ENCODE results near the gene NAT10. TPM values are rescaled to one million over a fixed set of nuclear protein-coding genes. Genes with fewer than 3 reads are reported as not detected.
A peak's percentile ranks its signal among the peaks of the same experiment; 100 is the strongest.

The NAT10 gene
- total RNA-seq, 1 donor from 2014 or later, result 15.7 TPM

DNA sequence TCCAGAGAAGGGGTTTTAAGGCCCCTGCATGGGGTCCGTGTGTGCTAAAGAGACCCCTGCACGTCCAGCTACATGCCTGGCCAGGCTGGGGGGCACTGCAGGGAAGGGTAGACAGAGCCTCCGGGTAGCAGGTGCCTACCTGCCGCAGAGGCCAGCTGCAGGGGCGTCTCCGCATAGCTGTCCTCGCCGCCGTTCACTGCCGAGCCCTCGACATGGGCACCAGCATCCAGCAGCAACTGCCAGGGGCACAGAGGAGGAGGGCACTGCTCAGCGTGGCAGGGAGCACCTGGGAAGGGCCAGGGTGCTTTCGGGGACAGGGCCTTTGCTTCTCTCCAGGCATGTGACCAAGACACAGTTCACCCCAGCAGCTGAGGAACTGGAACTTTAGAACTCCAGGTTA, 59.7 kb downstream of the NAT10 start:
- Histone ChIP-seq H3K4me3 (ENCODE audit: low read length in 3 of 3) (no peak overlapping the region), H3K9ac (ENCODE audit: low read depth in 1 of 3, low read length in 3 of 3) (no peak overlapping the region), H3K36me3 (ENCODE audit: control insufficient read depth in 3 of 3, insufficient read depth in 3 of 3, low read length in 3 of 3) (peaks cover 9 to 30% (median 23%) of the 10 kb centered on the region in 3 donors), H3K27ac (ENCODE audit: low read depth, low read length) (no peak overlapping the region), H3K27me3 (ENCODE audit: control insufficient read depth in 3 of 3, insufficient read depth in 3 of 3, low read length in 3 of 3) (no peaks in the 10 kb centered on the region), H3K4me1 (ENCODE audit: control insufficient read depth in 3 of 3, insufficient read depth in 3 of 3, low read length in 3 of 3) (peaks cover 0 to 8% (median 0%) of the 10 kb centered on the region in 3 donors), H3K9me3 (ENCODE audit: control insufficient read depth in 3 of 3, low read length in 3 of 3) (no peaks in the 10 kb centered on the region)

DNA sequence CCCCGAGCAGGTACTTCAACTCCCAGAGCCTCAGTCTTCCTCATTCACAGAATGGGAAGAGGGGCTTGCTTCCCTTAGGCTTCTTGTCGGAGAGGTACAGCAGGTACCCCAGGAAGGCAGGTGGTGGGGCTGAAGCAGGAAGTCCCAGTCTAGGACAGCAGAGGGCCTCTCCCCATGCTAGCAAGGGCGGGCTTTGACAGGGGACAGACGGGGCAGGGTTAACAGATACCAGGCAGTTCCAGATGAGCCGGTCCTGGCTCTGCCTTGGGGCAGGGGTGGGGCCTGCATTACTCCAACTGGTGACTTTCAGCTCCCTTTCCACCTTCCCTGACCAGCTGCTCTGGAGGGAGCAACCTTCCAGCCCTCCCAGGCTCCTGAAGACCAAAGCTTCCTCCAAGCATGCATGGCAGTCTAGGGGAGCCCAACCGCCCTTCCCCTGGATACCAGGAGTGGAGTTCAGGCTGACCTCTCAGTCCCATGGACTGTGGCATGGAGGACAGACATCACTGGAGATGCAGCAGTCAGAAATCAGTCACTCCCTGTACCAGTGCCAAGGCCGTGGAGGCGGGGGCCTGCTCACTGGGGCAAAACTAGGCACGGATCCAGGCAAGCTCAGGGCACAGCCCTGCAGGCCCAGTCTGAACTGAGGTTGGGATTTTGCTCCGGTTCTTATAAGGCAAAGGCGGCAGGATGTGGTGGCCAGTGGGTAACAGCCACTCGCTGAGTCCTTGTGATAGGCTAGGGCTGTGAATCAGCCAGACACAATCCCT, 60.5 kb downstream of the NAT10 start:
- peaks cover 13 to 34% (median 27%) of the 10 kb centered on the region in 3 donors for H3K36me3 ChIP-seq (ENCODE audit: control insufficient read depth in 3 of 3, insufficient read depth in 3 of 3, low read length in 3 of 3)

DNA sequence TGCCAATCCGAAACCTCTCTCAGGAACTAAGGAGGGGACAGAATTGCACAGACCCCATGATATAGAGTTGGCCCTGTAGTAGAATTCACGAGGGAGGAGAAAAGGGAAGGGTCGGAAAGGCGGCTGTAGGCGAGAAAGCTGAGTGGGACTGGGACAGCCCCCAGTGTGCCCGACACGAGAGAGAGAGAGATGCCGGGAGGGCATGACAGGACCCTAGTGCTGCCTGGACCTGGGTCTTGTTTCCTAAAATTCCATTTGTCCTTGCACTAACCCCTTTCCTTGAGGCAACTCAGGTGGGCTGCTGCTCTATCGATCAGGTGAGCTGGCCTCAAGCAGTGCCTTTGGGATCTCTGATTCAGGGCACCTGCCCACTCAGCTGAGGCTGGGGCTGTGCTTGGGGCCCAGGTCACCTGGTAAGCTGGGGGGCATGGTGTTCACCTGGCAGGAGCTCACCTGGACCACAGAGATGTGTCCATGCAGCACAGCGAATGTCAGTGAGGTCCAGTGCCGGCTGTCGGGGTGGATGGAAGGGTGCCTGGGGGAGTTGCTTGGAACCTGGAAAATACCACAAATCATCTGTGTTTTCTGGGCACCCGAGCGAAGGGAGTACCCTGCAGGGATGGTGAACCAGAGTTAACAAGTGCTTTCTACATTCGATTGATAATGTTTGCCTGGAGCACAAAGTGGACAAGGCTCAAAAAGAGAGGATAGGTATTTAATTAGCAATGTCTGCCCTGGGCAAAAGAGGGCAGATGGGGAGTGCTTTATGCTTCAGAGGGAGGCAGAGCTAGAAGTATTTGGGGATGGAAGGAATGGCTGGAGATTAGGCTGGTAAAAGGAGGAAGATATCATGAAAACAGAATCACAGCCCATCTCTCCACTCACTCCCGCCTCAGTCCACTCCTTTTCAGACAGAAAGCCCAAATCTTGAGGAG, 61.6 kb downstream of the NAT10 start:
- no peak overlapping the region for H3K4me3 ChIP-seq (ENCODE audit: low read length in 3 of 3)
- H3K9me3 ChIP-seq (ENCODE audit: control insufficient read depth in 3 of 3, low read length in 3 of 3), result no peaks in the 10 kb centered on the region
- H3K36me3 ChIP-seq (ENCODE audit: control insufficient read depth in 3 of 3, insufficient read depth in 3 of 3, low read length in 3 of 3), result peaks cover 10 to 29% (median 23%) of the 10 kb centered on the region in 3 donors
- H3K4me1 ChIP-seq (ENCODE audit: control insufficient read depth in 3 of 3, insufficient read depth in 3 of 3, low read length in 3 of 3), result peaks cover 0 to 8% (median 0%) of the 10 kb centered on the region in 3 donors
- no peak overlapping the region for H3K9ac ChIP-seq (ENCODE audit: low read depth in 1 of 3, low read length in 3 of 3)
- H3K27ac ChIP-seq (ENCODE audit: low read depth, low read length), result no peak overlapping the region
- H3K27me3 ChIP-seq (ENCODE audit: control insufficient read depth in 3 of 3, insufficient read depth in 3 of 3, low read length in 3 of 3), result no peaks in the 10 kb centered on the region

More for the DNA sequence above, 60.5 kb downstream of the NAT10 start:
- H3K4me1 ChIP-seq (ENCODE audit: control insufficient read depth in 3 of 3, insufficient read depth in 3 of 3, low read length in 3 of 3), result peaks cover 0 to 8% (median 0%) of the 10 kb centered on the region in 3 donors
- no peak overlapping the region for H3K9ac ChIP-seq (ENCODE audit: low read depth in 1 of 3, low read length in 3 of 3)
- H3K4me3 ChIP-seq (ENCODE audit: low read length in 3 of 3), result no peak overlapping the region
- H3K27ac ChIP-seq (ENCODE audit: low read depth, low read length), result no peak overlapping the region
- H3K27me3 ChIP-seq (ENCODE audit: control insufficient read depth in 3 of 3, insufficient read depth in 3 of 3, low read length in 3 of 3), result no peaks in the 10 kb centered on the region
- no peaks in the 10 kb centered on the region for H3K9me3 ChIP-seq (ENCODE audit: control insufficient read depth in 3 of 3, low read length in 3 of 3)

DNA sequence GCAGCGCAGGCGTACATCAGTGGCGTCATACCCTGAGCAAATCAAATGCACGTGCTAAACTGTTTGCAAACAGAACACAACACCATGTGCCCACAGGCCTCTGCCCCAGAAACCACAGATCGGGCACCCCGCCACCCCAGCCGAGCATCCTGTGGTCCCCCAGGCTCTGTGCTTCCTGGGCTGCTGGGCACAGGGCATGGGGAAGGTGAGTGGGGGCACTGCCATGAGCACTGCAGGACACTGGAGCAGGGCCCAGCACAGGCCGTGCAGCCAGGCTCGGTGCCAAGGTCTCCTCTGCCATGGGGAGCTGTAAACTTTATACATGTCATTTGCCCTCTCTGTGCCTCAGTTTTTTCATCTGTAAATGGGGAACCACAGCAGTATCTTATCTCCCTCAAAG, 62.5 kb downstream of the NAT10 start:
- H3K9me3 ChIP-seq (ENCODE audit: control insufficient read depth in 3 of 3, low read length in 3 of 3), result no peaks in the 10 kb centered on the region
- H3K4me1 ChIP-seq (ENCODE audit: control insufficient read depth in 3 of 3, insufficient read depth in 3 of 3, low read length in 3 of 3), result peaks cover 0 to 8% (median 0%) of the 10 kb centered on the region in 3 donors
- no peaks in the 10 kb centered on the region for H3K27me3 ChIP-seq (ENCODE audit: control insufficient read depth in 3 of 3, insufficient read depth in 3 of 3, low read length in 3 of 3)
- H3K4me3 ChIP-seq (ENCODE audit: low read length in 3 of 3), result no peak overlapping the region
- peaks cover 6 to 20% (median 16%) of the 10 kb centered on the region in 3 donors for H3K36me3 ChIP-seq (ENCODE audit: control insufficient read depth in 3 of 3, insufficient read depth in 3 of 3, low read length in 3 of 3)
- H3K27ac ChIP-seq (ENCODE audit: low read depth, low read length), result no peak overlapping the region
- no peak overlapping the region for H3K9ac ChIP-seq (ENCODE audit: low read depth in 1 of 3, low read length in 3 of 3)

DNA sequence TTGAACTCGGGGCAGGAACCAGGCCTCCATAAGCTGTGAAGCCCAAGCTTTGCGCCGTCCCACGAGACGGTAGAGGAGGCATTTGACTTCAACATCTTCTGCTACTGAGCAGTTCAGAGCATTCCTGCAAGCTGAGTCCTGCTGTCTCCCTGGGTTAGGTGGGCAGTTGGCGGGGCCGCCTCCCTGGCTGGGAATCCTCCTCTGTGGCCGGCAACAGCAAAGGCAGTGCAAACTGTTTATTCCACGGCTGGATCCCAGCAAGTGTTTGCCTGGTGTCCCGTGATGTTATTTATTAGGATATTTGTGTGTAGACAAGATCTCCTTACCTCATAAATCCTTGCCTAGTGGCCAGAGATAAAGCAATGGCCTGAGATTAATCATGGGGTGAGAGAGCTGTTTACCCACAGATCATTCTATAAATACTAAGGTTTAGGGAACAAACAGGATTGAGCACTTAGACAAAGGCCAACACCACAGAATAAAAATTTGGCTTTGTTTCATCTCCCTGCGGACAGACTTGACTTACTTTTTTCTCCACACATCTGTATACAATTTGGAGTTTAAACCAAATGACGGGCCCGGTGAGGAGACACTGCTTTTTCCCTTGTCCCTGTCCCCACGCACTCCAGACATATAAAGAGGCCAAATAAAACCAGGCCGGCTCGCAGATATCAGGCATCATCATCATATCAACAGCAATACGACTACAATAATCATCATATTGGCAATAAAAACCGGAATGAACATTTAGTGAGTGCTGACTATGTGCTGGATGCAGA, 63.4 kb downstream of the NAT10 start:
- H3K27ac ChIP-seq (ENCODE audit: low read depth, low read length), result no peak overlapping the region
- H3K4me3 ChIP-seq (ENCODE audit: low read length in 3 of 3), result no peak overlapping the region
- peaks cover 0 to 8% (median 3%) of the 10 kb centered on the region in 3 donors for H3K4me1 ChIP-seq (ENCODE audit: control insufficient read depth in 3 of 3, insufficient read depth in 3 of 3, low read length in 3 of 3)
- H3K27me3 ChIP-seq (ENCODE audit: control insufficient read depth in 3 of 3, insufficient read depth in 3 of 3, low read length in 3 of 3), result no peaks in the 10 kb centered on the region
- H3K9me3 ChIP-seq (ENCODE audit: control insufficient read depth in 3 of 3, low read length in 3 of 3), result no peaks in the 10 kb centered on the region
- peaks cover 6 to 19% (median 16%) of the 10 kb centered on the region in 3 donors for H3K36me3 ChIP-seq (ENCODE audit: control insufficient read depth in 3 of 3, insufficient read depth in 3 of 3, low read length in 3 of 3)
- no peak overlapping the region for H3K9ac ChIP-seq (ENCODE audit: low read depth in 1 of 3, low read length in 3 of 3)

DNA sequence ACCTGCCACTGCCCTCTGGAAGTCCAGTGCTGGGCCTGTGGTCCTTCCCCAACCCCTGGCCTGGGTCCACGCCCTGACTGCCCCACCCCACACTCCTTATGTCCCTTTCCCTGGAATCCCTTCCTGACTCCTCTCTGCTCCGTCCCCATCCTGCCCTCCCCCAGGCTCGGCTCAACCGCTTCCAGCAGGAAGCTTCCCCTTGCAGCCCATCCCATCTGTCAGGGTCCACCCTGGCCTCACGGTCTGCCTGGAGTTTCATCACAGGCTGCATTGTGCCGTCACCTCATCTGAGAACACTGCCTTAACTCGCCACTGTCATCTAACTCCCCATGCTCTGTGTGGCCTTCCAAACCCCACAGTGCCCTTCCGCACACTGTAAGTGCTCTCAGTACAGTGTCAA, 64.3 kb downstream of the NAT10 start:
- no peak overlapping the region for H3K9ac ChIP-seq (ENCODE audit: low read depth in 1 of 3, low read length in 3 of 3)

DNA sequence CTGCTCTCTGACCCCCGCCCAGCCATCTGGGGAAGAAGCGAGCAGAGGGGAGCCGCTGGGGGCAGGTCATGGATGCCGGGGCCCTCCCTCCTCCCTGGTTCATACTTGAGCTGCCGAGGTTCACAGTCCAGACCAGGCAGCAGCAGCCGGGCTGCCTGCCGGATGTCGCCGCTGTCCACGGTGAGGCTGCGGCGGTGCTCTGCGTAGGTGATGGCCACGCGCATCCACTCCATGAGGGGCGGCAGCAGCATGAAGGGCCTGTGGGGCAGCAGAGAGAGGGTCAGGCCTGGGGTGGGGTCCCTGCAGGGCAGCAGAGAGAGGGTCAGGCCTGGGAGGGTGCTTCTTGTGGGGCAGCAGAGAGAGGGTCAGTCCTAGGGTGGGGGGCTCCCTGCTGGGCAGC, 67.6 kb downstream of the NAT10 start:
- Histone ChIP-seq H3K9ac (ENCODE audit: low read depth in 1 of 3, low read length in 3 of 3) (no peak overlapping the region), H3K27me3 (ENCODE audit: control insufficient read depth in 3 of 3, insufficient read depth in 3 of 3, low read length in 3 of 3) (no peaks in the 10 kb centered on the region), H3K9me3 (ENCODE audit: control insufficient read depth in 3 of 3, low read length in 3 of 3) (no peaks in the 10 kb centered on the region), H3K36me3 (ENCODE audit: control insufficient read depth in 3 of 3, insufficient read depth in 3 of 3, low read length in 3 of 3) (peaks cover 4 to 16% (median 6%) of the 10 kb centered on the region in 3 donors), H3K4me3 (ENCODE audit: low read length in 3 of 3) (no peak overlapping the region), H3K4me1 (ENCODE audit: control insufficient read depth in 3 of 3, insufficient read depth in 3 of 3, low read length in 3 of 3) (peaks cover 8 to 14% (median 11%) of the 10 kb centered on the region in 3 donors), H3K27ac (ENCODE audit: low read depth, low read length) (no peak overlapping the region)

More for the DNA sequence above, 64.3 kb downstream of the NAT10 start:
- H3K4me1 ChIP-seq (ENCODE audit: control insufficient read depth in 3 of 3, insufficient read depth in 3 of 3, low read length in 3 of 3), result peaks cover 5 to 11% (median 9%) of the 10 kb centered on the region in 3 donors
- no peak overlapping the region for H3K27ac ChIP-seq (ENCODE audit: low read depth, low read length)
- no peak overlapping the region for H3K4me3 ChIP-seq (ENCODE audit: low read length in 3 of 3)
- H3K9me3 ChIP-seq (ENCODE audit: control insufficient read depth in 3 of 3, low read length in 3 of 3), result no peaks in the 10 kb centered on the region
- peaks cover 6 to 19% (median 16%) of the 10 kb centered on the region in 3 donors for H3K36me3 ChIP-seq (ENCODE audit: control insufficient read depth in 3 of 3, insufficient read depth in 3 of 3, low read length in 3 of 3)
- H3K27me3 ChIP-seq (ENCODE audit: control insufficient read depth in 3 of 3, insufficient read depth in 3 of 3, low read length in 3 of 3), result no peaks in the 10 kb centered on the region

DNA sequence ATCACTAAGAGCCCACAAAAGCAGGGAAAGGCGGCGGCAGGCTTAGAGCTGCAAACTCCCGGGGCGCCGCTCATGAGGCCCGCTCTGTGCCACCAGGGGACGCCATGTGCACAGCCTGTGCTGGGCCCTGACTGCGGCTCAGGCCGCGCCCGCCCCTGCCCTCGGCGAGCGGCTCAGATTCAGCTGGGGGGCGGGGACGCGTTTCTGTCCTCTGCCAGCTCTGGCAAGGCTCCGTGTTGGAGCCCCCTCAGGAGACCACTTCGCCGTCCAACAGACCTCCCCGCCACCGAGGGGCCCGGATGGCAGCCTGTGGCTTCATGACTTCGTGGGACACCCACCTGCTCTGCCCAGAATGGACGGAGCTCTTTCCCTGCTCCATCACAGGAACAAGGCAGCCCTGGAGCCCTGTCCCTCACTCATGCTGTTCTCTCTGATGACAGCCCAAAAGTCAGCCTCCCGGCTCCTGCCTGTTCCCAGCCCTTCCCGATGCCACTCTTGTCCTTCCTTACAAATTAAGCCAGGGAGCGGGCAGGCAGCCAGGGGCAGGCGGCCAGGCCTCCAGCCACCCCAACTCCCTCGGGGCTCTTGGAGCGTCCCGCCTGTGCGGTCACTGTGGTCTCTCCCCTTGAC, 69.1 kb downstream of the NAT10 start:
- H3K4me3 ChIP-seq (ENCODE audit: low read length in 3 of 3), result peak overlapping the region in 2 of 3 donors; percentile 59 to 60
- no peaks in the 10 kb centered on the region for H3K27me3 ChIP-seq (ENCODE audit: control insufficient read depth in 3 of 3, insufficient read depth in 3 of 3, low read length in 3 of 3)
- peaks cover 6 to 11% (median 8%) of the 10 kb centered on the region in 3 donors for H3K4me1 ChIP-seq (ENCODE audit: control insufficient read depth in 3 of 3, insufficient read depth in 3 of 3, low read length in 3 of 3)
- no peaks in the 10 kb centered on the region for H3K9me3 ChIP-seq (ENCODE audit: control insufficient read depth in 3 of 3, low read length in 3 of 3)
- peaks cover 4 to 10% (median 6%) of the 10 kb centered on the region in 3 donors for H3K36me3 ChIP-seq (ENCODE audit: control insufficient read depth in 3 of 3, insufficient read depth in 3 of 3, low read length in 3 of 3)
- H3K27ac ChIP-seq (ENCODE audit: low read depth, low read length), result no peak overlapping the region
- peak overlapping the region in 2 of 3 donors; percentile 12 to 54 for H3K9ac ChIP-seq (ENCODE audit: low read depth in 1 of 3, low read length in 3 of 3)
